ENCODE results near the gene CLBA1.

DNA sequence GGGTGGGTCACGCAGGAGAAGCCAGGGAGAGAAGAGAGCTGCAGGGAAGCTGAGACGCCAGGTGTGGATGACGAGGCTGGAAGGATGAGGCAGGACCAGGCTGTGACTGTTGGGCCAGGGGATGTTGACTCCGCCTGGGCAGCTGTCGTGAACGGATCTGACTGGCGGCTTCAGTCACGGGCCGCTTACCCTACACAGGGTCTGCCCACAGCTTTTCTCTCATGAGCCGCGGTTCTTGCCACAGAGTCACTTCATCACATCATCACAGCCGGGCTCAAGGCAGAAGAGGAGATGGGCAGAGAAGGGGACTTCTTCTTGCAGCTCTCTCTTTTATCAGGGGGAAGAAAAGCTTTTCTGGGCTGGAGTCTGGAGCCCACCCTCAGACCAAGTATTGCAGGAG is 7.7 kb downstream of the CLBA1 start:
- TF ChIP-seq ZNF384 (IDR thresholded peaks at IDR 0.05) = no peak
- TF ChIP-seq FOXA1 (IDR thresholded peaks at IDR 0.05) = no peak
- no peak for TF ChIP-seq TARDBP (IDR thresholded peaks at IDR 0.05)
- no peak for TF ChIP-seq HDGF (IDR thresholded peaks at IDR 0.05; ENCODE audit: borderline replicate concordance)
- TF ChIP-seq LEF1 (IDR thresholded peaks at IDR 0.05; ENCODE audit: borderline replicate concordance) = no peak
- TF ChIP-seq BHLHE40 (IDR thresholded peaks at IDR 0.05; ENCODE audit: borderline replicate concordance) = no peak
- no peak for TF ChIP-seq FOXM1 (IDR thresholded peaks at IDR 0.05; ENCODE audit: borderline replicate concordance)
- no peak for TF ChIP-seq ELF4 (IDR thresholded peaks at IDR 0.05)
- no peak for TF ChIP-seq FOXK2 (IDR thresholded peaks at IDR 0.05)
- no peak for TF ChIP-seq SP1 (IDR thresholded peaks at IDR 0.05)
- TF ChIP-seq, protein P1, sequence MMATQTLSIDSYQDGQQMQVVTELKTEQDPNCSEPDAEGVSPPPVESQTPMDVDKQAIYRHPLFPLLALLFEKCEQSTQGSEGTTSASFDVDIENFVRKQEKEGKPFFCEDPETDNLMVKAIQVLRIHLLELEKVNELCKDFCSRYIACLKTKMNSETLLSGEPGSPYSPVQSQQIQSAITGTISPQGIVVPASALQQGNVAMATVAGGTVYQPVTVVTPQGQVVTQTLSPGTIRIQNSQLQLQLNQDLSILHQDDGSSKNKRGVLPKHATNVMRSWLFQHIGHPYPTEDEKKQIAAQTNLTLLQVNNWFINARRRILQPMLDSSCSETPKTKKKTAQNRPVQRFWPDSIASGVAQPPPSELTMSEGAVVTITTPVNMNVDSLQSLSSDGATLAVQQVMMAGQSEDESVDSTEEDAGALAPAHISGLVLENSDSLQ (IDR thresholded peaks at IDR 0.05) = no peak
- TF ChIP-seq CTBP1 (IDR thresholded peaks at IDR 0.05; ENCODE audit: borderline replicate concordance) = no peak
- TF ChIP-seq ARNT (IDR thresholded peaks at IDR 0.05) = no peak
